SK-N-MC (cell line): ENCODE results near the gene CCDC127.
"Not testable (repeated sequence)": the region's sequence is repeated elsewhere in the genome, so short reads cannot be mapped to it uniquely, and the experiment has no call there.

Experiments used
- EZH2 ChIP-seq: fragments of 200-600 bp; sonication (generic); IDR thresholded peaks from one replicate; pipeline ENCODE4 v1.6.1; 2017; ENCODE audit warnings: antibody characterized with exemption
- FOXP2 ChIP-seq: optimal IDR thresholded peaks from 2 replicates; pipeline ENCODE3; 2011; ENCODE audit warnings: mild to moderate bottlenecking, moderate library complexity; ENCODE audit not compliant: insufficient read depth; ENCODE audit errors: extremely low read length, control extremely low read depth
- POLR2AphosphoS5 ChIP-seq: IDR thresholded peaks from 2 replicates; pipeline ENCODE4 v1.6.1; 2012; ENCODE audit warnings: mild to moderate bottlenecking, low read depth, low read length, borderline replicate concordance

GRCh38 chr5:251538-251937 is 33.6 kb upstream of the CCDC127 start:
- not testable (repeated sequence) for TF ChIP-seq EZH2, POLR2AphosphoS5, FOXP2
